ENCODE measurements around the gene MALT1.

DNA sequence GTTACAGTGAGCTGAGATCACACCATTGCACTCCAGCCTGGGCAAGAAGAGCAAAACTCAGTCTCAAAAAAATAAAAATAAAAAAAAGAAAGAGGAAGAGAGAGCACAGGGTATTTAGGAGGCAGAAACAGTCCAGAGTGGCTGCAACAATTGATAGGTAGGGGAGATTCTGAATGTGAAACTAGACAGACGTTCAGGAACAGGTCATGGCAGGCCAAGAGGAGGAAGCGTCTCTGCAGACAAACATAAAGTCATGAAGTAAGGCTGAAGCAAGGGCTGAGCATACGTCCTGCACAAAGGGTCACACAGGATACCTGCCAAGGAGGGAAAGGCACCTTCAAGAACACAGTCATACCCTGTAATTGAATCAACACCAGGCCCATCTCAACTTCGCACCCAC lies 129.3 kb downstream of the MALT1 start:
- TF ChIP-seq POLR2A (IDR thresholded peaks at IDR 0.05; ENCODE audit: low read depth, low read length) (no peak), POLR2AphosphoS5 (IDR thresholded peaks at IDR 0.05; ENCODE audit: low read depth, low read length) (no peak), PAX5 (IDR thresholded peaks at IDR 0.05; ENCODE audit: insufficient read depth, low read length, severe bottlenecking) (no peak), TAF1 (IDR thresholded peaks at IDR 0.05; ENCODE audit: low read depth, low read length) (no peak), SPI1 (IDR thresholded peaks at IDR 0.05; ENCODE audit: low read depth, low read length) (peak; percentile 69), POU2F2 (IDR thresholded peaks at IDR 0.05; ENCODE audit: low read depth, low read length) (no peak)
